T-cell (primary cell): Measurements from ENCODE around the gene HDAC9. TPM values are rescaled to one million over a fixed set of nuclear protein-coding genes. Genes with fewer than 3 reads are reported as not detected.

Experiments used
- ATAC-seq, 4 experiments: fragments of 200-7000 bp in 3 of 4; fragments of 150-1000 bp in 1 of 4; cut with Tn5 transposase; replicated peaks in 1 of 4; 1 replicate in 3 of 4; 2 replicates in 1 of 4; pipeline ENCODE4 v1.10.0; 2021; ENCODE audit warnings: moderate library complexity in 3 of 4, mild to moderate bottlenecking in 2 of 4, moderate number of reproducible peaks in 1 of 4
- CTCF ChIA-PET, 2 donors: fragments of 300-600 bp; sonication (Branson Sonifier 250); formaldehyde crosslinking; loops; one replicate each; lab custom pipeline; 2022; ENCODE audit warnings: antibody characterized with exemption in 2 of 2; lab: Charles Lee
- POLR2A ChIA-PET, 2 donors: fragments of 300-600 bp; sonication (Branson Sonifier 250); formaldehyde crosslinking; loops; one replicate each; lab custom pipeline; 2022; ENCODE audit warnings: antibody characterized with exemption in 2 of 2; lab: Charles Lee
- DNase-seq, 35 experiments: peaks; one replicate each; pipeline versions ENCODE4 v3.0.0 to v3.0.0-alpha.2; 2013 to 2023
- H3K27ac ChIP-seq: one replicate; pipeline ENCODE4 v1.5.1; 2013; ENCODE audit warnings: low read length
- H3K27me3 ChIP-seq, 2 experiments: replicated peaks in 1 of 2; 1 replicate in 1 of 2; 2 replicates in 1 of 2; pipeline versions ENCODE4 v1.6.1 to v1.7.0; 2013; ENCODE audit warnings: low read length in 1 of 2, mixed read lengths in 1 of 2; ENCODE audit not compliant: control insufficient read depth in 2 of 2, insufficient read depth in 2 of 2; ENCODE audit errors: extremely low read depth in 1 of 2
- H3K36me3 ChIP-seq, 2 donors: 1 replicate in 1 of 2; 2 replicates in 1 of 2; pipeline versions ENCODE4 v1.6.1 to v1.7.0; 2013; ENCODE audit warnings: low read length in 1 of 2; ENCODE audit not compliant: control insufficient read depth in 2 of 2, insufficient read depth in 1 of 2; ENCODE audit errors: extremely low read depth in 1 of 2
- H3K4me1 ChIP-seq, 2 experiments: 1 replicate in 1 of 2; 2 replicates in 1 of 2; pipeline versions ENCODE4 v1.6.1 to v1.7.0; 2013; ENCODE audit warnings: low read length in 2 of 2, mixed read lengths in 1 of 2; ENCODE audit not compliant: insufficient read depth in 2 of 2, control insufficient read depth in 1 of 2; ENCODE audit errors: extremely low read depth in 1 of 2
- H3K4me3 ChIP-seq, 2 donors: 1 replicate in 1 of 2; 2 replicates in 1 of 2; pipeline versions ENCODE4 v1.5.1 to v1.7.0; 2013; ENCODE audit warnings: mild to moderate bottlenecking in 2 of 2, low read length in 1 of 2, moderate library complexity in 1 of 2; ENCODE audit not compliant: control insufficient read depth in 1 of 2; ENCODE audit errors: extremely low read depth in 1 of 2
- H3K9me3 ChIP-seq: 2 replicates; pipeline ENCODE4 v1.7.0; 2013
- H3K27ac Mint-ChIP-seq, 2 donors: one replicate each; pipeline ENCODE4 v1.8.0; 2020 to 2021; ENCODE audit warnings: mild to moderate bottlenecking in 2 of 2, mixed read lengths in 2 of 2
- H3K27me3 Mint-ChIP-seq, 2 donors: one replicate each; pipeline ENCODE4 v1.8.0; 2021 to 2022; ENCODE audit warnings: mixed read lengths in 2 of 2
- H3K36me3 Mint-ChIP-seq: one replicate; pipeline ENCODE4 v1.8.0; 2021; ENCODE audit warnings: mixed read lengths
- H3K4me1 Mint-ChIP-seq, 3 donors: one replicate each; pipeline ENCODE4 v1.8.0; 2020 to 2022; ENCODE audit warnings: mixed read lengths in 3 of 3, mild to moderate bottlenecking in 1 of 3
- H3K4me3 Mint-ChIP-seq, 3 donors: one replicate each; pipeline ENCODE4 v1.8.0; 2020 to 2022; ENCODE audit warnings: mild to moderate bottlenecking in 3 of 3, mixed read lengths in 3 of 3, moderate library complexity in 3 of 3
- H3K9me3 Mint-ChIP-seq, 3 donors: one replicate each; pipeline ENCODE4 v1.8.0; 2020 to 2022; ENCODE audit warnings: mixed read lengths in 3 of 3
- WGBS: methylation state at CpG from one replicate; pipeline ENCODE4 v1.1.5; 2013; ENCODE audit warnings: missing lambda C conversion rate; ENCODE audit not compliant: insufficient coverage; 5-methylcytosine and 5-hydroxymethylcytosine counted together
- total RNA-seq, 35 experiments: library from RNA in 6 of 35; stranded (reverse) in 6 of 35; fragments of 120-200 nt in 1 of 35; gene quantifications; one replicate each; pipeline versions ENCODE4 v1.2.1 to v1.2.4 and lab custom pipeline; 2013 to 2026

The HDAC9 gene
- total RNA-seq, 5 donors from 2014 or later (not counting 1 experiment from before 2014, with no cell fraction given), result 2.8 to 6.7 (median 4.7) TPM

DNA sequence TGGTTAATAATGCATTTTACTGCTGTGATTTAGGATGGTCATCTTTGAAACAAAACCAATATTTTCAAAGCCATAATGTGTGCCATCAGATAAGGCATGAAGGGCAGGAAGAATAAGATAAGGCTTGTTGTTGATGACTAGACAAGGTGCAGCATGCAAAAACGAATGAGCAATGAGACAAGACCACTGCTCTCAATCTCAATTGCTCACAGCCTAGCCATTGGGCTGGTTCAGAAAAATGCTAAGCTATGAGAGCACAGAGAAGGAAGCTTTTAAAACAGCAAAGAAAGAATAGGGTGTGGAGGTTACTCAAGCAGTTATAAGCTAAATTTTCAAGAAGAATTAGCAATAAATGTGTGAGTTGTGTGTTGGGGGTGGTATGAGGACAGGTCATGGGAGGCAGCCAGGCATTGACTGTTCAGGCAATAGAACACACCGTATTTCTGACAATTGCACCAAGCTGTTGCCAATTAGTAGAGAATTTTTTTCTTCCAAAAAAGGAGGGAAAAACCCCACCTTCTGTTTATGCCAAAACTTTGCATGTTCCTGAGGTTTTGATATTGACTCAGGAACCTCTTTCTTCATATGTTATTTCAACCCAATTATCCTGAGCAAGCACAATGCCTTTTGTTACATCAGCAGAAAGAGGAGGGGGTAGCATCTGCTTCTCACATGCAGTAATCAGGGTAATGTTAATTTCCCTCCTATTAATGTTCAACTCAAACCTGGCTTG, 276.5 kb downstream of the HDAC9 start:
- Histone ChIP-seq H3K9me3 (no peaks in the 10 kb centered on the region), H3K4me3 (no peak overlapping the region), H3K27ac (no peak overlapping the region), H3K27me3 (no peaks in the 10 kb centered on the region), H3K36me3 (no peaks in the 10 kb centered on the region), H3K4me1 (no peaks in the 10 kb centered on the region)
- WGBS, result 100% methylated on average over 1 of the region's 2 CpGs
- no peak overlapping the region for H3K27ac Mint-ChIP-seq
- H3K36me3 Mint-ChIP-seq, result no peaks in the 10 kb centered on the region
- ChIA-PET POLR2A (no interaction called here), CTCF (no interaction called here)
- H3K4me1 Mint-ChIP-seq, result no peaks in the 10 kb centered on the region
- H3K9me3 Mint-ChIP-seq, result peaks cover 0 to 7% (median 6%) of the 10 kb centered on the region in 3 donors
- H3K27me3 Mint-ChIP-seq, result no peaks in the 10 kb centered on the region
- H3K4me3 Mint-ChIP-seq, result no peak overlapping the region
- ATAC-seq, result no peak
- DNase-seq, result no peak

DNA sequence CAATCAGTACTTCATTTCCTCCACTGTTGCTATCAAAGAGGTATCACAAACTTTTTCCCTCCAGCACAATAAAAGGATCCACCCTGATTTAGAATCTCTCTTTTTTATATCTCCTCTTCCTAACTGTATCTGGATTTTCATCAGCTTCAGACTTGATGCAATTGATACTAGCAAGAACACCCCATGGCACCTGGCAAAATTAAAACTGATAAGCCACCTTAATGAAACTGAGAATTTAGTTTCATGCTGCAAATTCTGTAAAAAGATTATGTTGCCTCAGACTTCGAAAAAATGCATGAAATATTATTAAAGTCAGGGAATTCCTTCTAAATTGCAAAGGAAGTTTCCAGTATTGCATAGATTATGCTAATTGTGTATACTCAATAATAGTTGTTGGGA, 277.0 kb downstream of the HDAC9 start:
- Mint-ChIP-seq H3K4me1 (no peaks in the 10 kb centered on the region), H3K9me3 (peaks cover 0 to 7% (median 6%) of the 10 kb centered on the region in 3 donors), H3K4me3 (no peak overlapping the region), H3K36me3 (no peaks in the 10 kb centered on the region), H3K27me3 (no peaks in the 10 kb centered on the region), H3K27ac (no peak overlapping the region)
- no peaks in the 10 kb centered on the region for H3K4me1 ChIP-seq
- DNase-seq (no peak), ATAC-seq (no peak)
- H3K4me3 ChIP-seq, result no peak overlapping the region
- WGBS, result no CpG with 5 or more reads among the region's 1 CpG
- no peaks in the 10 kb centered on the region for H3K9me3 ChIP-seq
- ChIA-PET CTCF (no interaction called here), POLR2A (no interaction called here)
- H3K36me3 ChIP-seq, result no peaks in the 10 kb centered on the region
- no peak overlapping the region for H3K27ac ChIP-seq
- no peaks in the 10 kb centered on the region for H3K27me3 ChIP-seq

DNA sequence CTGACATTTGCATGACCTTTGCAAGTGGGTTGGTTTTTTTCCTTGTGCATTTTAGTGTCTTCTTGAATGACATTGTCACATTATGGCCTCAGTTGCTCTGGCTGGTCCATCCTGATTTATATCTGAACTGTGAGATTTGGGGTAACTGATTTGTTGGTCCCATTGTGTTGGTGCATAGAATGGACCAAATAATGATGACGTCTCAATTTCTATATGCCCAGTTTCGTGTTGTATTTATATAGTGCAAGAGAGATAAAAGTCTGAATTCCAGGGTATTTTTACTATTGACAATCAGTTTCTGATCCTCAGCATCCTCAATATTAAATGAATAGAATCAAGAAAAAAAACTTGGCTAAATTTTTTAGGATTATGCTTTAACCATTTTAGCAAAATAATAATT, 281.8 kb downstream of the HDAC9 start:
- no peak overlapping the region for H3K4me3 Mint-ChIP-seq
- no peaks in the 10 kb centered on the region for H3K27me3 Mint-ChIP-seq
- CTCF ChIA-PET, result no interaction called here
- no peak overlapping the region for H3K27ac Mint-ChIP-seq
- no peak for ATAC-seq
- Histone ChIP-seq H3K4me1 (no peaks in the 10 kb centered on the region), H3K27ac (no peak overlapping the region), H3K27me3 (no peaks in the 10 kb centered on the region), H3K4me3 (no peak overlapping the region), H3K9me3 (no peaks in the 10 kb centered on the region), H3K36me3 (no peaks in the 10 kb centered on the region)
- no CpG with 5 or more reads among the region's 2 CpGs for WGBS
- H3K9me3 Mint-ChIP-seq, result peaks cover 0 to 6% (median 4%) of the 10 kb centered on the region in 3 donors
- no peaks in the 10 kb centered on the region for H3K36me3 Mint-ChIP-seq
- H3K4me1 Mint-ChIP-seq, result no peaks in the 10 kb centered on the region
- POLR2A ChIA-PET, result no interaction called here
- DNase-seq, result no peak

- ATAC-seq (no peak), DNase-seq (no peak)
- Mint-ChIP-seq H3K9me3 (peaks cover 0 to 6% (median 4%) of the 10 kb centered on the region in 3 donors), H3K4me1 (no peaks in the 10 kb centered on the region), H3K36me3 (no peaks in the 10 kb centered on the region), H3K27me3 (no peaks in the 10 kb centered on the region), H3K4me3 (no peak overlapping the region), H3K27ac (no peak overlapping the region)
- no peaks in the 10 kb centered on the region for H3K36me3 ChIP-seq
- no peak overlapping the region for H3K27ac ChIP-seq
- no peaks in the 10 kb centered on the region for H3K4me1 ChIP-seq
- H3K9me3 ChIP-seq, result no peaks in the 10 kb centered on the region
- WGBS, result no CpG with 5 or more reads among the region's 3 CpGs
- H3K27me3 ChIP-seq, result no peaks in the 10 kb centered on the region
- H3K4me3 ChIP-seq, result no peak overlapping the region
- ChIA-PET CTCF (no interaction called here), POLR2A (no interaction called here)
Observed at GRCh38 chr7:18778594-18778993, 283.0 kb downstream of the HDAC9 start.

DNA sequence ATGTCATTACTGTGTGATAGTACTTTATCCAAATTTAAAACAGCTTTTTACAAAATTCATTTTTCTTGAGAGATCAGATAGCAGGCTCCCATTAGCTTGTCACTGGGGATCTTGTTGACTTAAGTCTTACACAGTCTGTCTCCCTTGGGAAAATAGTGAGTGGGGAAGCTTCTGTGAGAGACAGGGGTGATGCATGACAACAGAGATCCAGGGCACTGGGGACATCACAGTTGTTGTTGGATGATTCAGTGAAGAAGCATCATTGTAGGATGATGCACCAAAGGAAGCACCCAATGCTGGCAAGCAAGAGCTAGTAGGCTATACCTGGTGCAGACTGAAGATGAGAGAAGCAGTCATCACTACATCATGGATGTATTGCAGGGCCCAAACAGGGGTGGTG, 284.7 kb downstream of the HDAC9 start:
- POLR2A ChIA-PET, result no interaction called here
- no peaks in the 10 kb centered on the region for H3K4me1 Mint-ChIP-seq
- H3K9me3 Mint-ChIP-seq, result no peaks in the 10 kb centered on the region
- no peaks in the 10 kb centered on the region for H3K36me3 ChIP-seq
- ATAC-seq (no peak), DNase-seq (no peak)
- no peak overlapping the region for H3K4me3 ChIP-seq
- no peak overlapping the region for H3K27ac ChIP-seq
- no peak overlapping the region for H3K4me3 Mint-ChIP-seq
- H3K4me1 ChIP-seq, result no peaks in the 10 kb centered on the region
- H3K36me3 Mint-ChIP-seq, result no peaks in the 10 kb centered on the region
- CTCF ChIA-PET, result no interaction called here
- no peaks in the 10 kb centered on the region for H3K9me3 ChIP-seq
- no peak overlapping the region for H3K27ac Mint-ChIP-seq
- H3K27me3 ChIP-seq, result no peaks in the 10 kb centered on the region
- H3K27me3 Mint-ChIP-seq, result no peaks in the 10 kb centered on the region

DNA sequence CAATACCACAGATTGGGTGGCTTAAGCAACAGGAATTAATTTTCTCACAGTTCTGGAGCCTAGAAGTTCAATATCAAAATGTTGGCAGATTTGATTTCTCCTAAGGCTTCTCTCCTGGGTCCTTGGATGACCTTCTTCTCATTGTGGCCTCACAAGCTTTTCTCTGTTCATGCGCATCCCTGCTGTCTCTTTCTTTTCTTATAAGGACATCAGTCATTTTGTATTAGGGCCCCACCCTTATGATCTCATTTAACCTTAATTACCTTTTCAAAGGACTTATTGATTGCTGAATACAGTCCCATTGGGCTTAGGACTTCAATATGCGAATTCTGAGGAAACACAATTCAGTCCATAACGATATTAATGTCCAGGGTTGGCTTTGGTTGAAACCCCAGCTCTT, 285.4 kb downstream of the HDAC9 start:
- H3K9me3 ChIP-seq, result no peaks in the 10 kb centered on the region
- WGBS, result 83% methylated on average over 2 of the region's 3 CpGs
- H3K4me1 Mint-ChIP-seq, result no peaks in the 10 kb centered on the region
- ChIA-PET CTCF (no interaction called here), POLR2A (no interaction called here)
- no peaks in the 10 kb centered on the region for H3K27me3 Mint-ChIP-seq
- ATAC-seq (no peak), DNase-seq (no peak)
- no peak overlapping the region for H3K4me3 ChIP-seq
- no peaks in the 10 kb centered on the region for H3K4me1 ChIP-seq
- no peaks in the 10 kb centered on the region for H3K27me3 ChIP-seq
- H3K27ac Mint-ChIP-seq, result no peak overlapping the region
- H3K36me3 ChIP-seq, result no peaks in the 10 kb centered on the region
- no peak overlapping the region for H3K27ac ChIP-seq
- H3K36me3 Mint-ChIP-seq, result no peaks in the 10 kb centered on the region
- H3K4me3 Mint-ChIP-seq, result no peak overlapping the region
- H3K9me3 Mint-ChIP-seq, result no peaks in the 10 kb centered on the region
